ENCODE data around the gene BABAM2.
"Not testable (repeated sequence)": the region's sequence is repeated elsewhere in the genome, so short reads cannot be mapped to it uniquely, and the experiment has no call there.

BABAM2 gene

DNA sequence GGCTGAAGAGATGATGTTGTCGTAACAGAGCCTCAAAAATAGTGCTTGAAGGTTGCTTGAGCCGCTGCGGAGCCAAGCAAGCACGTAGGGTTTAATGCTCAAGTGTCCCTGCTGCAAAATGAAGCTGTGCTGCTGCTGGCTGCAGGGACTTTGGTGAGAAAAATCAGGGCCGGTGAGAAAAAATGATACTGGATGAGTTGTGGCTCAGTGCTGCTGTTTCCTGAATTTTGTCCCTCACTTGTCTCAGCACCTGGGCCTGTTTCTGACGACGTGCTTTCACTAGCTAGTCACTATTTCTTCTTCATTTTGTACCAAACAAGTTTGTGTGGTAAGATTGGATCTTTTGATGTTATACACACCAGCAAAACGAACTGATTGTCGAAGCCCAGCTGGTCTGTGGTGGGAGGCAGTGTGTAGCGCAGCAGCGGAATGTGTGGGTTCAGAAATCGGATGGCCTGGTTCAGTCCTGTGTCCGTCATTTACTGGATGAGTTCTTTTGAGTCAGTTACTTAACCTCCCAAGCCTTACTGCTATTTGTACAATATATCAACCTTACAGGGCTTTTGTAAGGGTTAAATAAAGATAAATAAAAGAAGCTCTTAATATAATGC lies 329.3 kb downstream of the BABAM2 start:
- no peak for DNase-seq

DNA sequence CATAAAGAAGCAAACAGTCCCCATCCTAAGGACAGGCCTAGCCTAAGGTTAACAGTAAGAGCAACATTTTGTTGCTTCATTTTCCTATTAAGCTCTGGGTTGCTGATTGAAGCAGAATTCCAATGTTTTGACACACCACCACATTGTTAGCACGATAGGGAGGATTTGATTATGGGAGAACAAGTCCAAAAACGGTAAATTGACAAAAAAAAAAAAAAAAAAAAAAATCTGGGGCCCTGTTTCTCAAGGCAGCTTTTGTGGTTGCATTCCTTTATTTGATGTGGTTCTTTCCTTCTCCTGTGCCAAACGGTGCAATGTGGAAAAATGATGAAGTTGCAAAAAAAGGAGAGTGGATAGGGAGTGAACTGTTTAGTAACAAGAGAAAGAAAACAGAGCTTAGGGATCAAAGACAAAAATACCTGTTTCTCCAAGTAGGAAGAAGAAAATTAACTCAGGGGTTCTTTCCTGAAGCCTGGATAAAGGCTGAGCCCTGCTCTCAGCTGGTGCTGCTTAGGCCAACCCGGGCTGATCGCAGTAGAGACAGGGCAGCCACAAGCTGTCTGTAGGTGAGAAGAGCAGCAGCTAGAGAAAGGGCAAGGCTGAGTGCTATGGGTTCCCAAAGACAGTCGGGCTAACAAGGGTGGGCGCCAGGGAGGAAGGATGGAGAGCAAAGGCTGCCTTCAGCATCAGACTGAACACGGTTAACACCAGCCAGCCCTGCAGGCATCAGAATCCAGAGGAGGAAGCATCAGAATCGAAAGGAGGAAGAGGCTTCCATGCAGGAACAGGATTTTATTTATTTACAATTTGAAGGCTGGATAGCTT lies 334.3 kb downstream of the BABAM2 start:
- DNase-seq, result no peak

DNA sequence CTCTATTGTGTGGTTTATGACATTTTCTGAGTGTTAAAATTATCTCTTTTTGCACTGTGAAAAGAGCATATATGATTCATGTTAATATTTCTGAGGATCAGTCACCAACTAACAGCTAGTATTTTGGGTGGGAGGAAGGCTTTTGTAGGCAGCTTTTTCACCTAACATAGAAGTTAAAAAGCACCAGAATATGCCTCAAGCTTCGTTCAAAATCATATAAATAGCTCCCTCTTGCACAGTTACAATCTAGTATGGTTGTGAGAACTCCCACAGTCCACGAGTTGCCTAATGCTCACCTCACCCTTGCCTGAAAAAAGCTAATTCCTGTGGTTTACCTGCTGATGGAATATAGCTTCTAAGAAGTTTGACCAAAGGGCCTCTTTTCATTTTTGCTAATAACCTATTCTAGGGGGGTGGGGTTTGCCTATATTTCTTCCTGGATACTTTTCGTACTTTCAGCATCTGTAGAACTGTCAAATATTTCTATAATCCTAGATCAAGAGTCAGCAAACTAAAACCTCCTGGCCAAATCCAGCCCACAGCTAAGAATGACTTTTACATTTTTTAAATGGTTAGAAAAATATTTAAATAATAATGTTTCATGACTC lies 335.0 kb downstream of the BABAM2 start:
- DNase-seq, result no peak

DNA sequence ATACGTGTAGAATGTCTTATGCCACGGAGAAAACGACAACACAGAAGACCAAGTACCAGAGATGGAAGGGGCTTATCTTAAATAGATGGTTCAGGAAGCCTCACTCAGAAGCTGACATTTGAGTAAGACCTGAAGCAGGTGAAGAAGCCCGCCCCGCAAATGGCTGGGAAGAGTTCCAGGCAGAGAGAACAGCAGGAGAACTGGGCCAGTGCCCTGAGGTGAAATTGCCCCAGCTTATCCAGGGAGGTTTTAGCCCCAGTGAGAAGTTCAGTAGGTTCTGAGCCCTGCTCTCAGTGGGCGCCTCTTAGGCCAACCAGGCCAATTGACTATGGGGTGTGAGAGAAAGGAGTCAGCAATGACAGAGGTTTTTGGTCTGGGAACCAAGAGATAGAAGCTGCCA lies 336.0 kb downstream of the BABAM2 start:
- DNase-seq, result no peak

DNA sequence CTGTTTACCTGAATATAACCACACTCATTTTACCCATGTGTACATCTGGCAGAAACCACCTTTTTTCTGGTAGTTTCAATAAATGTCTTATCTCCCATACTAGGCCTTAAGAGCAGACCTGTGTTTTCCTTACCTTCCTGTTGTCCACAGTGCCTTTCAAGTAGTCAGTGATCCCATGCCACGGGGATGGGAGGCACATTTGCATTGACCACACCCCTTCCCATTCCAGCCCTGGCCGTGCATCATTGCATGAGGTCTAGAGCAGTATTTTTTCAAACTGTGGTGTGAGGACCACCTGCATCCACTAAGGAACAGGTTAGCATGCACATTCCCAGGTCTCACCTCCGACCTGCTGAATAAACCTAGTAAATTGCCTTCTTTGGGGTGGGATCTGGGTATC lies 337.0 kb downstream of the BABAM2 start:
- no peak for DNase-seq

DNA sequence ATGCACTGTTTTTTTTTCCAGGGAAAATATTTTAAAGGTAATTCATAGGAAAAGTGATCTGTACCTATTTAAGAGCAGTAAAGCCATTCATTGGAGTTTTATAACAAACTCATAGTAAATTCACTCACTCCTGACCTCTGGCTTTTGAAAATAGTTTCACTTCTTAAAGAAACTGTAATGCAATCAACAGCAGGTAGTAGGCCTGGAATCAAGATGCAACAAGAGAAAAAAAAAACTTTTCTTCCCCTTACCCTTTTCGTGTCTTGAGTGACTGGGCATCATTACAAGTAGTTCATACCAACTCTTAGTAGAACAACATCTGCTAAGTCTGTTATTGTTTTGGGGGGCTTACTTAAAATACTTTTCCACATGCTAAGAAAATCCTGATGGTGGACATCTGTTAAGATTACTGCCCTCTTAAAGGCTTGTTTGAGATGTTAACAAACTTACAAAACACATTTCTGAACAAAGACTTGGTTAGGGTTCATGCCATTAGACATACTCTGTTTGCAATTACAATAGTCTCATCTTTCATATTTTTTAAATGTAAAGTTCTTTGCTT lies 338.0 kb downstream of the BABAM2 start:
- no peak for DNase-seq

DNA sequence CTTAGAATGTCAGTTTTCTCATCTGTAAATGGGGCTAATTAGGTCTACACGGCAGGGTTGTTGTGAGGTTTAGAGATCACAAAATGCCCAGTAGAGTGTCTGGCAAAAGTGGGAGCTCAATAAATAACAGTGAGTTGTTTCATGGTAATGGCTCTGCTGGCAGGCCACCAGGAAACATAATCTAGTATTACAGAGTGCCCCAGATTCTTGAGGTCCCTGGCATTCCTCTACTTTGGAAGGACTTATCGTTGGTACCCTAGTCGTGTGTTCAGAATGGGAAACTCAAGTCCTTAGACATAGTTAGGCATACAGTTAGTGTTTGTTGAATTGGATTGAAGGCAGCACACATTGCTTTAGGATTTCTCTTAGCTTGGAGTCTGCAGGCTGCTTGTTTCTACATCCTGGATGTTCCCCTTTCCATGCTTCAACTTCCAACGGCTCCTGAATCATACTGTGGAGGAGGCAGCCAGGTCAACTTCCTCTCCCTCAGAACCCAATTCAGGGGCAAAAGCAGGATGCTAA lies 340.6 kb downstream of the BABAM2 start:
- no peak for DNase-seq

DNA sequence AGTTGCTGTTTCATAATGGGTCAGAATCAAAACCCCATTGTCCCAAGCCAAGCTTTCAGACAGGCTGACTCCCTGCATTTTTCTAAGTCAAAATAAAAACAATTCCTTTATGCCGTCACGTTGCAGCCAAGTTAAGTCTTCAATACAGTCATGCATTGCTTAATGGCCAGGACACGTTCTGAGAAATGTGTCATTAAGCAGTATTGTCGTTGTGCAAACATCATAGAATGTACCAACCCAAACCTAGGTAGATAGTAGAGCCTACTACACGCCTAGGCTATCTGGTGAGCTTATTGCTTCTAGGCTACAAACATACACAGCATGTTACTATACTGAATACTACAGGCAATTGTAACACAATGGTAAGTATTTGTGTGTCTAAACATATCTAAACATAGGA lies 341.8 kb downstream of the BABAM2 start:
- DNase-seq, result no peak

DNA sequence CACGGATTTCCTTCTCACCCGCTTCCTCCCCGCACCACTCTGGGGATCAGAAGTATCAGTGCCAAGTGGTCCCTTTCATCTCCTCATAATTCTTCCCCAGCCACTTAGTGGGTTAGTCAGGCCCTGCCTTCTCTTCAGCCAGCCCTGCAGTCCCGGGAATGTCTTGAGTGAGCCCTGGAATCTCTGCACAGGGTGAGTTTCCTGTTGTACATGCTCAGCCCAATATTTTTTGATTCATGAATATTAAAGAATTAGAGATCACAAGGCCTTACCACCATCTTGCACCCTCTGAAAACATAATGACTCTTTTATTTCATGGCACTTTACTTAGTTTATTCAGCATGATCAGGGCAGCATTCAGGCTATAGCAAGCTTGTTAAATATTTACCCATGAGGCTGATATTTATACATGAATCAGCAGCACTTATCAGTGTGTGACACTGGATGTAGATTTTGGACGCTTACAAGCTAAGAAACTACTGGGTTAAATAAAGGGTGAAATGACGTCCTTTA lies 342.7 kb downstream of the BABAM2 start:
- DNase-seq, result no peak

DNA sequence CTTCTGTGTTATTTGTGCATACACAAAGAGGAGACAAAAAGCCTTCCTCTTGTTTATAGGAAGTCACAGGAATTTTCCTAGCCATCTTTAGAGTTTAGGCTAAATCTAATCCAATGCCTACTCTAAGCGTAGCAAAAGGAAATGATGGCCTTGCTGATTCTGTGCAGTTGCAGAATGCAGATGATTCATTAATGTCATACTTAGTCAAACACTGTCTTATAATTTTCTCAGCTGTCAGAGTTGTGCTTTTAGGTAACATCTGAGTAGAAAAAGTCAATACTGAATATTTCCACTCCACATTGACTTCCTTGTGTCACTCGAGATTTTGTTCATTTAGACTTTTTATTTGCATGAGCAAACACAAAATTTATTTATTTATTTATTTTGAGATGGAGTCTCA lies 344.3 kb downstream of the BABAM2 start:
- DNase-seq, result no peak

DNA sequence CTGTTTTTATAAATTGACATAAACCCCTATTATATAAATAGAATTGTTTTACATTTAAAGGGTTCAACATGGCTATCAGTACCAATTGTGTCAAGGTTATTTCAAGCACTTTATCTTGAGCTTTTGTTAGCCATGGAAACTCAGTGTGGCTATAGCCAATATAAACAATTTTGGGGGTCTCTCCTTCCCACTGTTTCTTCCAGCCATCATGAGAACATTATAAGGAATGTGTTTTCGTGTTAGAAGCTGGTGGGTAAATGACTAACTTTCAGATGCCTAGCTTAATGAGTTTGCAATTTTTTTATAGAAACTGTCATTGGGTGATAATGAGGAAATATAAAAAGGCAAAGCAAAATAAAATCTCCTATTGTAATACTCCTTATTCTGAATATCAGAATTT lies 348.7 kb downstream of the BABAM2 start:
- no peak for DNase-seq

DNA sequence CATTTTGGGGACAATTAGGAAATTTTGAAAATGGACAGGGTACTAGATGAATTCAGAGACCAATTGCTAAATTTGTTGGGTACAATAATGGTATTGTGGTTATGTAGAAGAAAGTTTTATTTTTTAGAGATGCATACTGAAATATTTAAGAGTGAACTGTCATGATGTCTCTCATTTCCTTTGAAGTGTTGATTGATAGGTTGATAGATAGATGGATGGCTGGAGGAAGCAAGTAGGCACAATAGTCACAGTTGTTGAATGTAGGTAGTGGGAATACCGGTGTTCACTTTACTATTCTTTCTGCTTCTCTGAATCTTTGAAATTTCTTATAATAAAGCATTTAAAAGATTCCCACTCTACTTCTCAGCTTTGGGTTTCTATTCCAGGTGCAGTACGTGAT lies 350.4 kb downstream of the BABAM2 start:
- no peak for DNase-seq

DNA sequence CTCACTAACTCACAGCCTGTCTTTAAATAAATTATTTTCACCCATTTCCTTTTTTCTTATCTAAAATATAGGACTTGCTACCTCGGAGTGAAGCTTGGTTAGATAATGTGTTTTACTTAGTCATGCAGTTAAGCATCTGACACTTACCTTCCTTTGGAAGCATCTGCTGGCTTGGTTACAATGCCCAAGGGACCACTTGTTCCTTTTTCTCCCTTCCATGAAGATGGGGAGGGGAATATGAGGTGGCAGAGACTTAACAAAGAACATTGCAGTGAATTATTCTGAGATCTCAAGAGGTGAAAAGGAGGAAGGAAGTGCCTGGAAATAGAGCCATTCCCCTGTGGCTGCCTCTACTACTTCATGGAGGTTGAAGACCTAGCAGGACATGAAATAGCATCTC lies 356.8 kb downstream of the BABAM2 start:
- no peak for DNase-seq

DNA sequence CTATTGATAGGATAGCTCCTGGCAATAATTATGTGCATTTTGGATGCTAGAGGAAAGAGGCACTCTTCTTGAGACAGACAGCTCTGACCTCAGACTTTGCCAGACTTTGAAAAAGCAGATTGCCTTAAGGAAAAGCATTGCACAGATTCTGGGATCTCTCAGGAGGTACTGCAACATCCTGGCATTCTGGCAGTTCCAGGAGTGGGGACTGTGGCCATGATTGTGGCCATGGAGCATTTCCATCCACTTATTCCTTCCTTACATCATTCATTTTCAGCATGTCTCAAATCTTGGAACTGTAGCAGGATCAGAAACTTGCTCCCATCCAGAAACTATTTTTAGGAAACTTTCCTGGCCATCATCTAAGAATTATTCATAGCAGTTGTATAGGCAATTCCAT lies 357.2 kb downstream of the BABAM2 start:
- no peak for DNase-seq

DNA sequence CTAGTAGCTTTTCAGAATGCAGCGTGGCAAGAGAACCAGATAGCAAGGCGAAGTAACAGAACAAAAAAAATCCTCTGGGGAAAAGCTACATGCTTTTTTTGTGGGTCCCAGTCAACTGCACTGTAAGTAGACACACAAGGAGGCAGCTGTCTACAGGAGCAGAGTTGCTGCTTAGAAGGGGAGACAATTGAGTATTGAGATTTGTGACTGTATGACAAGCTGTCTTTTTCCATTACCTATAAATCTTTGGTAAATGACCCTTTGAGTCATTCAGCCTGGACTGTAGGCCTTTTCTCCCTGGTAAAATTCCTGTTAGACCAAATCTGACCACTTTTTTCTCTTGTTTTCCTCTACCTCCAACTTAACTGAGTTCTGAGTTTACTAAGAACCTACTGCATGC lies 358.0 kb downstream of the BABAM2 start:
- DNase-seq, result no peak

DNA sequence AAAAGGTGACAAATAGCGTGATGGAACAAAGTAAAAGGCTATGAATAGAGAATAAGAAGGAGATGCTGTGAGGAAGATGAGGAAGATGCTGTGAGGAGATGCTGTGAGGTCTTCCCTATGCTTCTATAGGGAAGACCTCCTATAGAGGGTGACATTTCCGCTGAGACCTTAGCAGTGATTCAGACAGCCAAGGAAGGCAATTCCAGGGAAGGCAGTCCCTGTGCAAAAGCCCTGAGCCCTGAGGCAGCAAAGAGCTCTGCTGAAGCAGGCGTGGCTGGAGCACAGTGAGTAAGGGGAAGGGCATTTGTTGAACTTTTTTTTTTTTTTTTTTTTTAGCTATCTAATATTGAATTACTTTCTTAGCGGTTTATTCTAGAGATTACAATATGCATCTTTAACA lies 359.5 kb downstream of the BABAM2 start:
- DNase-seq, result no peak

DNA sequence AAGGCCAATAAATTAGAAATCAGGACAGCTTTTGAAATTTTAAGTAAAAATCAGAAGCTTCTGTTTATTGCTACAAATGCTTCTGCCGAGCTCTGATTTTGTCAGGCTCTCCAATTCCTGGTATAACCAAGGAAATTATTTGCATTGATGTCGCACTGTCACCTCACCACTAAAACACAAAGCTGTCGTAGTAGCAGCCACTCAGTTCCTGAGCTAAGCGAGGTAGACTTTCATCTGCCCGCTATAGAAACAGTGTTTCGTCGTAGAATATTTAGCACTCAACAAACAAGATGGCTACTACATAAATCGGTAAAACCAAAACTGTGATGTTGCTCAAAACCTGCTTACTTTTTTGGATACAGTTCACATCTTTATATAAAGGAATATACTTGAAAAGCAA lies 360.8 kb downstream of the BABAM2 start:
- DNase-seq, result no peak

DNA sequence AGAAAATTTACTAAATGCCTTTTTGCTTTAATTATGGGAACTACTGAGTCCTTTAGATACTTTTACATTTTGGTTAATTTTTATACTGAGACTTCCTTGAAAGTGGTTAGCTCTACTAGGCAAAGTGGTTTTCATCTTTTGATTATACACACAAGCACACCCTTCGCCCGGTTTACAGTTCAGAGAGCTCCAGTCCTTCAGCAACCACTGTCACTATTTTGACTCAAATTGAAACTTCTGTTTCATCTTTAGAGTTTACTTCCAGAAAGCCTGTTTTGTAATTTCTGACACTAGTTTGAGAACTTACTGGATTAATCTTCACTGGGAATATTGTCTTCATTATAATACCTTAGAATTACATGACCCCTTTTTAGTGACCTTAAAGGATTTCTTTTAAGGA lies 361.8 kb downstream of the BABAM2 start:
- no peak for DNase-seq

DNA sequence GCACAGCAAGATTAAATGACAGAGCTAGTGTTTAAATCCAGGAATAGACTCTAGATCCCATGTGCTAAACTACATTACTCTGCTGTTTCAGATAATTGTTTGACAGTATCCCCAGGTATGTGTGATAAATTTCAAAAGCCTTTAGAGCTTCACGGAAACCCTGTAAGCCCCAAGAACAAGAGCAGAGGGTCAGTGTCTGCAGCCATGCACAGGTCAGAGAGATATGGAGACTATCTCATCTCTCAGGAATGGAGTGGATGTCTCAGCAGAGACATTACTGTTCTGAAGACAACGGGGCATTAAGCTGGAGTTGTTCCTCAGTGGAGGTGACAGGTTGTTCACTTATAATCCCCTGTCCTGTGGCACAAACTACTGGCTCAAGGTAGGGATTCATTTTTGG lies 363.0 kb downstream of the BABAM2 start:
- no peak for DNase-seq

DNA sequence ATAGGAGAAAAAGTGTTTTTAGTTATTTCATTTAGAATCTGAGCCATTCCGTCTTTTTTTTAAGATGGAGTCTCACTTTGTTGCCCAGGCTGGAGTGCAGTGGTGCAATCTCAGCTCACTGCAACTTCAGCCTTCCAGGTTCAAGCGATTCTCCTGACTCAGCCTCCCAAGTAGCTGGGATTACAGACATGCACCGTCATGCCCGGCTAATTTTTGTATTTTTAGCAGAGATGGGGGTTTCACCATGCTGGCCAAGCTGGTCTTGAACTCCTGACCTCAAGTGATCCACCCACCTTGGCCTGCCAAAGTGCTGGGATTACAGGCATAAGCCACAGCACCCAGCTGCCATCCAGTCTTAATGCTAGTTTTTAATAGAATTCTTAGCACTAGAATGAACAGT lies 364.7 kb downstream of the BABAM2 start:
- DNase-seq, result not testable (repeated sequence)

DNA sequence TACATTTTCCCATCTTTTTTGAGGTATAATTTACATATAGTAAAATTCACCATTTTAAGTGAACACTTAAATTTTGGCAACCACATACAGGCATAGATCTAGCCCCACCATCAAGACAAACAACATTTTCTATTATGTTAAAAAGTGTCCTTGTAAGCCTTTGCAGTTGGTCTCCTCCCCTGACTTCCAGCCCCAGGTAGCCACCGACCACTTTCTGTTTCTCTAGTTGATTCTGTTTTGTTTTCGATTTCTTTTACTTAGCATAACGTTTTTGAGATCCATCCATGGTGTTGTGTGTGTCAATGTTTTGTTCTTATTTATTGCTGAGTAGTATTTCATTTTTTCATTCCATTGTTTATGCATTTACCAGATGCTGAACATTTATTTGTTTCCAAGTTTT lies 366.7 kb downstream of the BABAM2 start:
- DNase-seq, result no peak

DNA sequence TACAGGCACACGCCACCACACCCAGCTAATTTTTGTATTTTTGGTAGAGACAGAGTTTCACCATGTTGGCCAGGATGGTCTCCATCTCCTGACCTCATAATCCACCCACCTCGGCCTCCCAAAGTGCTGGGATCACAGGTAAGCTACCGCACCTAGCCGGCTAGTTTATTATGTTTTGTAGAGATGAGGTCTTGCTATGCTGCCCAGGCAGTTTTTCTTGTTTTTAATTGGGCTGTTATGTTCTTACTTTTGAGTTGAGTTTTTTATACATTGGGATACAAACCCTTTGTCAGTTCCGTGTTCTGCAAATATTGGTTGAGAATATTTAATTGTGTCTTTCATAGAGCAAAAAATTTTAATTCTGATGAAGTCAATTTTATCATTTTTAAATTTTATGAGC lies 368.7 kb downstream of the BABAM2 start:
- not testable (repeated sequence) for DNase-seq

DNA sequence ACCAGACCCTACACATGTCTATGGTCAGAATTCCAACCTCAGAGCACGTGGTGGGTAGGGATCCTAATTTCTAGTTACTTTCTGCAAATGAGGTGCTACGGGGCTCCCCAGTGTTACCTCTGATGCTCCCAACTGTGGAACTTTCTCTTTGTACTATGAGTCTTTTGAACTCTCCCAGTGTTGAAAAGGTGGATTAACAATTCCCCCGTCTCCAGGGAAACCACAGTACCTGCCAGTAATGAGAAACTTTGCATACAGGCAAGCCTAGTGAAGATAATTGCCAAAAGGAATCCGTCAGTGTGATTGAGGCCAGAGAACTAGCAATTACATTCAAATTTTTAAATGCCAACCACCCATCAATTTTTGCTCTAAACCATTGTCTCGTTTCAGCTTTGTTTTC lies 373.2 kb downstream of the BABAM2 start:
- no peak for DNase-seq

DNA sequence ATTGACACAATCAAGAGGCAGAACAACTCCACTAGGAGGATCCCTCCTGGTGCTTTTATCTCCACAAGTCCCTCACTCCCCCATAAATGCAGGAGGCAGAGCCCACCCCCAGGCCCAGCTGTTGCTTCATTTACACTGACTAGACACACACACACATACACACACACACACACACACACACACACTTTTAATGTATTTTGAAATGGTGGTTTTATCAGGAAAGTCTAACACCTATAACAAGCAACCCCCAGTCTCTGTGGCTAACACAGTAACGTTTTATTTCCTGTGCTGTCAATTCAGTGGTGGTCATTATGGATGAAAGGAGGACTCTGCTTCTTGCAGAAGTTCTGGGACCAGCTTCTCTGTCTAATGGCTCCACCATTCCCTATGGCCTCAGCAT lies 376.8 kb downstream of the BABAM2 start:
- no peak for DNase-seq

Data from AML-193 (cell line).